ENCODE results near the gene BAD. TPM values are rescaled to one million over a fixed set of nuclear protein-coding genes. Genes with fewer than 3 reads are reported as not detected.

The BAD gene
- total and polyA plus RNA-seq, 2 of the 13 experiments (the other 11 are each of a cell fraction or from before 2014, with no cell fraction given), result 17.9 to 28.5 TPM

GRCh38 chr11:64230171-64230984 is 54.1 kb downstream of the BAD start, which contains the start of gene DNAJC4 (continued):
- TF ChIP-seq HMGXB3 (CRISPR knock-in tag; IDR thresholded peaks at IDR 0.05; ENCODE audit: borderline replicate concordance) (0 out of 2 replicates have a peak, but pooled peaks have one; percentile 20), ZNF362 (CRISPR knock-in tag; IDR thresholded peaks at IDR 0.05; ENCODE audit: borderline replicate concordance) (peak; percentile 99), ZSCAN5A (CRISPR knock-in tag; IDR thresholded peaks at IDR 0.05; ENCODE audit: borderline replicate concordance) (peak; percentile 58; the same call in 1 of the 2 replicates), MED8 (CRISPR knock-in tag; IDR thresholded peaks at IDR 0.05; ENCODE audit: insufficient replicate concordance) (no peak), CEBPB (IDR thresholded peaks at IDR 0.05; ENCODE audit: borderline replicate concordance, low read depth, low read length) (no peak), ZBTB34 (CRISPR knock-in tag; IDR thresholded peaks at IDR 0.05) (peak; percentile 75; the same call in 1 of the 2 replicates), ZNF282 (IDR thresholded peaks at IDR 0.05; ENCODE audit: partially characterized antibody) (no peak), ZNF432 (CRISPR knock-in tag; IDR thresholded peaks at IDR 0.05; ENCODE audit: borderline replicate concordance) (no peak)
